ENCODE results near the gene TREM2.
"Not testable (repeated sequence)": the region's sequence is repeated elsewhere in the genome, so short reads cannot be mapped to it uniquely, and the experiment has no call there.

TREM2 gene

DNA sequence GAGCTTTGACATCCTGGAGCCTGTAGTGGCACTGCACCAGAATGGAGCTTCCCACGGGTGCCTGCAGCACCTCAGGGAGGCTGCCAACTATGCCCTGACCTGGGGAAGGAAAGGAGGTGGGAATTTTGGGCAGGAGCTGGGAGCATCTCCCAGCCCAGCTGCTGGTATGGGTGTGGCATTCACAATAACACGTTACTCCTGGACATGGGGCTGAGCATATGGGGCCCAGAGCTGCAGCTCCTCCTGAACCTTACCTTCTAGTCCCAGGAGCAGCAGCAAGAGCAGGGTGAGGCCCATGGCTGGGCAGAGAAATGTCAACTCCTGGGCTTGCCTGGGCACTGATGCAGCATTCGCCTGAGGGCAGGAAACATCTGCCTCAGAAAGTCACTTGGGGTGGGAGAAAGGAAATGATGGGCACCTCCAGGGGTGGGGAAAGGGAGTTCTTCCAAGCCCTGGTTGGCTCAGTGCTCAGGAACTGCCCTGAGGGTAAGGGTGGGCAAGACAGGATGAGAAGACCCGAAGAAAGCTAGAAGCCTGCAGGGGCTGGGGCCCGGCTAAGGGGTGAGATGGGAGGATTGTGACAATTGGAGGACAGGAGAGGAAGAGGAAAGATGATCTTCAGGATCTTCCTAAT, 8.8 kb downstream of the TREM2 start, which contains the start of gene TREML1:
TREML1 (minus strand) TSS at position 356 of the 634 bp plus-strand sequence; CDS start at position 297, 59 bp downstream.
- no peak for FAIRE-seq

DNA sequence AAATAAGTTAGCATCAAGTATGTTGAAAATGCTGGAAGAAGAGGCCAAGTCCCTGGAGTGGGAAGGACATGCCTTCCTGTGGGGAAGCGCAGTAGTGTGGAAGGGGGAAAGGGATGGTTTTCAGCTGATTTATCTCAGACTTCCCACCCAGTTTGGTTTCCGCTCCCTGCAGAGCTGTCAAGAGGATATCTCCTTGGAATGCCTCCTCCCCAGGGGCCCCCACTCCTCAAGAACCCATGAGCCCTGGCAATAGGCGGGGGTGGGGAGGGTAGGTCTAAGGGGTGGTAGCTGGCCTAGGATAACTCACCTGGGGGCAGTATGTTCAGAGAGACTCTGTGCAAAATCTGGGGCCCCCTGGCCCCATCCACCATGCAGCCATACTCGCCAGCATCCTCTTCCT, 9.5 kb downstream of the TREM2 start:
- FAIRE-seq = no peak

DNA sequence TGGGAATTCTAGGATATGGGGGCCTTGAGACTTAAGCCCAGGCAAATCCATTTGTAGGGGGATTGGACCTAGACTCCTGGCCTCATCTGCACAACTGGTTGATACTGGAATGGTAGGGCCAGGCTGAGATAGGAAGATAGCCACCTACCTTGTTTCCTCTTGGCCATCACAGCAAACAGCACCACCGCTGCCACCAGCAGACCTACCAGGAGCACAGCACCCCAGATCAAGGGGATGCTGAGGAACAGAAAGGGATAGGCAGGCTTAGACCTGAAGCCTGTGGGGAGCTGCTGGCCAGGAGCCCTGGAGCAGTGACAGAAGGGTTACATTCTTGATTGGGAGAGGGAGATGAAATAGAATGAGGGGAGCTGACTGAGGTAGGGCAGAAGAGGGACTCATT, 12.2 kb downstream of the TREM2 start:
- no peak for FAIRE-seq

DNA sequence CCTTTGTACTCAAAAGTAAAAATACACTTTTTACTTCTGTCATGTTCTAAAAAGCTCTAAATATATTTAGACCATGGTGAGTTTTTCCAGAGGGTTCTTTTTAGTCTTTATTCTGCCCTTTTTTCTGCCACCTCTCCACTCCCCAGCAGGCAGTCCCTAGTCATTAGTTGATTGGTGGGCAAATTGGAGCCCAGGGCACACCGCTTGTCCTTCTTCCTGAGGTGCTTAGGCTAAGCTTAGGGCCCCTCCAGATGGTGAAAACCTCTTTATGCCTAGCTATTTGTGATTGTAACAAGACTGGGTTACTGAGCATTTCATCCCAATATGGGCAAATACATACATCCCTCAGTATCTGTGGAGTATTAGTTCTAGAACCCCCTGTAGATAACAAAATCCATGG, 15.0 kb downstream of the TREM2 start:
- no peak for FAIRE-seq

DNA sequence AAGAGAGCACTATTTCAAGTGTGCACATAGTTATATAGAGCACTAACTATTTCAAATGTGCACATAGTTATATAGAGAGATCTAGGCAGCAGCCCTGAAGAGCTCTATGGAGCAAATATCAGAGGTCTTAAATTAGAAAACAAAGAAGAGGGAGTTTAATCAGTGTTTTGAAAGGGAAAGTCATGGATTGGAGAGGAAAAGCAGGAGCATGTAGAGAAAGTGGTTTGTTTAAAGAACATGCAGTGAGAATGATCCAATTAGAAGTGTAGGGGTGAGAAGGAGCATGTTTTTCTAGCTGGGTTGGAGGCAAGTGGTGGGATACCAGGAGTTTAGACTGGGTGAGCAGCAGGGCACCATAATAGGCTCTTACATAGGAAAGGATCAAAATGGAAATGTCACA, 26.0 kb downstream of the TREM2 start:
- FAIRE-seq = no peak

DNA sequence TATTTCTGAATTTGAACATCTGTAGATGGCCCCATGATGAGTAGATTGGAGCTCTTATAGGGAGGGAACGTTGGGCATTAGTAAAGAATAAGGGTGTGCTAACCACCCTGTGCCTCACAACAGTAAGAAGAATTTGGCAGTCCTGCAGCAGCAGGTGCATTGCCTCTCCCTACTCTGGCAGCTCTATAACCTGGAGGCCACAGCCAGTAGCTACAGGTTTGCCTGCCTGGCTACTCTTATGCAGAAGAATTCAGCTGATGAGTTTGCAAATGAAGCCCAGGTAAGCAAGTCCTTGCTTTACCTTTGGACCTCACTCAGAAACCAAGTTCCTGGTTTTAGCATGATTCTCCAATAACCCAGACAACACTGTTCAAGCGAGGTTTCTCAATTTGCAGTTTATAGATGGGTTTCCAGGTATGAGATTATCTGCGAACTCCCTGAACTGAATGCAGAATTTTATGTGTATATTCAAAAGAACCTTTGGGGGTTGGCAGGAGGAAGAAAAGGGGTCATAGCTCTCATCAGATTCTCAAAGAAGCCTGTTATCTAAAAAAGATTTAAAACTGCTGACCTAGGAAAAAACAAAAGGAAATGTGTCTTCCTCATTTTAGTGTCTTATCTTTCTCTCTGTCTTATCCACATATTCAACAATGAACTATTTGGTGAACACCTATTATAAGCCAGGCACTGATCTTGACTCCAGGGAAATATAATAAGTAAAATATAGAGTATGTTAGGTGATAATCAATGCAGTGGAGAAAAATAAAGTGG, 27.7 kb downstream of the TREM2 start:
- FAIRE-seq = no peak

DNA sequence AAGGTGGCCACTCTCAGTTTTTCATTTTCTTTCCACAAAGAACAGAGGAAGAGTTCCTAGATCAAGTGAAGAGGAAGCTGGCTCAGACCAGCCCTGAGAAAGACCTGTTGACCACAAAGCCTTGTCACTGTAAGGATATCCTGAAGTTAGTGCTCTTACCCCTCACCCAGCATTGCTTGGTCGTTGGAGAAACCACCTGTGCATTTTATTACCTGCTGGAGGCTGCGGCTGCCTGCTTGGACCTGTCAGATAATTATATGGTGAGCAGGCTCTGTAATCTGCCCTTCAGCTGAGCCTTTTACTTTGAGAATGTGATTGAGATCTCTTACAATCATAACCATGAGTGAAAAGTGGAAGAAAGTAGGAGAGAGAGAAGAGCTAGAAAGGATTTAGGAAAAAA, 30.7 kb downstream of the TREM2 start:
- FAIRE-seq = no peak

DNA sequence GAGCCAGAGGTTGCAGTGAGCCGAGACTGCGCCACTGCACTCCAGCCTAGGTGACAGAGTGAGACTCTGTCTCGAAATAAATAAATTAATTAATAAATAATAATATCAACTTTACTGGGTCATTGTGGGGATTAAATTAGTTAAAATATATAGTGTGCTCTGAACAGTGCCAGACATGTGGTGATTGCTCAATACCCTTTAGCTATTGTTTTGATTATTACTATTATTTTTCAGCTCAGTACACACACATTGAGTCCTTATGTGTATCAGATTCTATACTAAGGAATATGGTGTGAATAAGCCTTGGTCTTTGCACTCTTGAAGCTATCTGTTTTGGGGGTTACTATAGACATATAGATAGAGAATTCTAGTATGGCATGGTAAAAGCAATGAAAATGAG, 37.6 kb downstream of the TREM2 start:
- FAIRE-seq = no peak

DNA sequence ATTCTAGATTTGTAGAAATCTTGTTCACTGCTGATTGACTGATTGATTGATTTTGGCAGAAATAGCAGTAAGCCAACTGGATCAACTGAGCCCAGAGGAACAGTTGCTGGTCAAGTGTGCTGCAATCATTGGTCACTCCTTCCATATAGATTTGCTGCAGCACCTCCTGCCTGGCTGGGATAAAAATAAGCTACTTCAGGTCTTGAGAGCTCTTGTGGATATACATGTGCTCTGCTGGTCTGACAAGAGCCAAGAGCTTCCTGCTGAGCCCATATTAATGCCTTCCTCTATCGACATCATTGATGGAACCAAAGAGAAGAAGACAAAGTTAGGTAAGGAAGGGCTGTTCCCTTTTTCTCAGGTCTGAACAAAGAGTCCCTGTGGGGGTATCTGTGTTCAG, 40.0 kb downstream of the TREM2 start:
- no peak for FAIRE-seq

DNA sequence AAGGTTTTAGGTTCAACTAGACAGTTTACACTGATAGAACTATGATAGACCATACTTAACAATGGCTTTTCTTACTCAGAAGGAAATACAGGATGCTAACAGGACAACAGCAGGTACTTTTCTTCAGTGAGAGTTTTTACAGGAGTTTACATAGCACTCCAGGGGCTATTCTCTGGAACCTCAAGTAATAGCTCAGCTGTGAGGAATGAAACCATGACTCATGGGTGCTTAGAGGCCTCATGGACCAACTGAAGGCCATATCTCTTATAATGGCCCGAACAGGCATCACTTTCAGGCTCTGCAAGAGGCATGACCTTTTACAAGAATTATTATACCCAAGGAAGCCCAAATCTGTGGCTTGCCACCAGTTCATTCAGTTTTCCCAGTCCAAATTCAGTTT, 40.5 kb downstream of the TREM2 start:
- no peak for FAIRE-seq

DNA sequence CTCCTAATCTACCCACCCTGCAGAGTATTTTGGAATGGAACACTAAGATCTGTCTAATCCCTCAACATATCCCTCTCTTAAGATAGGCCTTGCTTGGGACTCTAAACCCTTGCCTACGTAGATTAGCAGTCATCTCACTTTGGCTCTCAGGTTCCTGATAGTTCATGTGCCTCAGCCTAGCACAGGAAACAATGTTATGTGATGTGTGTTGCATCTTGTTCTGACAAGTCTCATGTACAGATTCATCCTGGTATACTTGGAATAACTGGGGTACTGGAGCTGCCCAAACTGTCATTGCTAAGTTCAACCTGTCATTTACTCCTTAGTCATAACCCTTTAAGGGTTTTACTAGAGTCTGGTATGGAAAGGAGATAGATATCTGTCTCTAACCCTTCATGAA, 42.9 kb downstream of the TREM2 start:
- FAIRE-seq = no peak

DNA sequence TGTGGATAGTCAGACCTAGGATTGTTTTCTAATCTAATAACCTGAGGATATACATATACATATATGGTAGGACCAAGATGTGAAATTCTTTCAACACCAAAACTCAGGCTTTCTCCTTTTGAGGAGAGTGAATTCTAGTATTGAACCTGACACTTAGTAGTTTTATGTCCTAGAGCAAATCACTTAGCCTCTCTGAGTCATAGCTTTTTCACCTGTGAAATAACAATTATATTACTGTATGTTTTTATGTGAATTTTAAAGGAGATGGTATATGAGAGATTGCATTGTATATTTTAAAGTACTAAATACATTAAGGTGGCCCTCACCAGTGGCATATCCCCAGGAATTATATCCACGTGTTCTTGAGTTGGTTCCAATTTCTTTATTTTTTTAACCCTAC, 43.4 kb downstream of the TREM2 start:
- FAIRE-seq = no peak

DNA sequence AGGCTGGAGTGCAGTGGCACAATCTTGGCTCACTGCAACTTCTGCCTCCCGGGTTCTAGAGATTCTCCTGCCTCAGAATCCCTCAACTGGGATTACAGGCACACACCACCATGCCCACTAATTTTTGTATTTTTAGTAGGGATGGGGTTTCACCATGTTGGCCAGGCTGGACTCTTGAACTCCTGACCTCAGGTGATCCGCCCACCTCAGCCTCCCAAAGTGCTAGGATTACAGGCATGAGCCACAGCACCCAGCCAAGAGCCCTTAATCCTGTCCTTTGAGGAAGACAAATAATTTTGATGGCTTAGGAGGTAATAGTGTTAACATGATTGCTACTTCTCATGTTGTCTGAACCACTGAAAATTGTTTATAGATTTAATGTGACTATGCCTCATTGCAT, 47.9 kb downstream of the TREM2 start:
- not testable (repeated sequence) for FAIRE-seq

DNA sequence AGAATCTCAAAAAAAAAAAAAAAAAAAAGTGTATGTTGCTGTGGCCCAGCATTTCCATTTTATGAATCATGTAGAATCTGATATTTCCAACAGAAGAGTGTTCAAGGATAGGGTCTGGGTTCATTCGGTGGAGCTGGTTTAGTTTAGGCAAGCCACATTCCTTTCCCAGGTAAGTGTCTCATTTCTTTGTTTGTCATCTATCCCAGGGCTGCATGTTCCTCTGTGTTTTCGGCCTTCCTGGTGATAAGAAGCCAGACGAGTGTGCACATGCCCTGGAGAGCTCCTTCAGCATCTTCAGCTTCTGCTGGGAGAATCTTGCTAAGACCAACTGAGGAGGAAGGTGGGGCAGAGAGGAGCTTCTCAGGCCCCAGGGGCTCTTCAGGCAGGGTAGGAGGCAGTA, 51.9 kb downstream of the TREM2 start:
- no peak for FAIRE-seq

All from G401.6 (cell line).